HS-5 (cell line): ENCODE data around the gene UBE2D3.
A peak's percentile ranks its signal among the peaks of the same experiment; 100 is the strongest.

Experiments
- DNase-seq: peaks from one replicate; pipeline ENCODE4 v3.0.0-alpha.2; 2012; ENCODE audit warnings: low read depth

Gene UBE2D3

DNA sequence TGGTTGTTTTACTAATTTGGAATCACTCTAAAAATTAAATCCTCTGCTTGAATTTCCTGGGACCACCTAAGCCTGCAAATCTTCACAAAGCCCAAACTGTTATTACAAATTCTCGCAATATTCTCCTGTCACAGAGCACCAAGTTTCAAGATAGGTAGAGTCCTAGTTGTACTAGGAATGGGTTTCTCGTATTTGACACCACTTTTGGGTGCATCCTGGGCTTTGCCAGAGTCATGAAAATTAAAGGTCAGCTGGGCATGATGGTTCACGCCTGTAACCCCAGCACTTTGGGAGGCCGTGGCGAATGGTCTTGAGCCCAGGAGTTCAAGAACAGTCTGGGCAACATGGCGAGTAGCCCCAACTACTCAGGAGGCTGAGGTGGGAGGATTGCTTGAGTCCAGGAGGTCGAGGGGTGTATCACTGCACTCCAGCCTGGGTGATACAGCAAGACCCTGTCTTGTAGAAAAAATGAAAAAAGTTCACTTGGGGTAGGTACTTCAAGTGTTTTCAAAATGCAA lies 36.0 kb downstream of the UBE2D3 start:
- no peak for DNase-seq

GRCh38 chr4:102789317-102789717 lies 38.0 kb downstream of the UBE2D3 start:
- DNase-seq = no peak

DNA sequence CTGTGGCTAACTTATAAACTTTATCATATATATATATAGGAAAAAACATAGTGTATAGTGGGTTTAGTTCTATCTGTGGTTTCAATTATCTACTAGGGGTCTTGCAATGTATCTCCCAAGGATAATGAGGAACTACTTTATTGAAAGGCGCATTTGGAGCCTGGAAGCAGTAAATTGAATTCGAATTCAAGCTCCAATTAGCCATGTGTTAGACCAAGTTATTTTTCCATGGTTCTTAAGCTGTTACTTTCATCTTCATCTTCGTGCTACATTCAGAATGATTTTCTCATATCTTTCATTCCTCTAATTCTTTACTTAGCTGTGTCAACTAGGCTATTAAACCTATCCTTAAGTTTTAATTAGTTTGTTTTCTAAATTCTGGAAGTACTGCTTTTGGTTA lies 39.4 kb downstream of the UBE2D3 start:
- no peak for DNase-seq

GRCh38 chr4:102787096-102787881 lies 40.1 kb downstream of the UBE2D3 start:
- DNase-seq = no peak

- DNase-seq = no peak
These were observed 41.1 kb downstream of the UBE2D3 start for GRCh38 chr4:102786279-102786678.

GRCh38 chr4:102783006-102783405 lies 44.3 kb downstream of the UBE2D3 start:
- DNase-seq = no peak

GRCh38 chr4:102781570-102781969 lies 45.8 kb downstream of the UBE2D3 start:
- no peak for DNase-seq

GRCh38 chr4:102780476-102781144 lies 46.7 kb downstream of the UBE2D3 start:
- no peak for DNase-seq

DNA sequence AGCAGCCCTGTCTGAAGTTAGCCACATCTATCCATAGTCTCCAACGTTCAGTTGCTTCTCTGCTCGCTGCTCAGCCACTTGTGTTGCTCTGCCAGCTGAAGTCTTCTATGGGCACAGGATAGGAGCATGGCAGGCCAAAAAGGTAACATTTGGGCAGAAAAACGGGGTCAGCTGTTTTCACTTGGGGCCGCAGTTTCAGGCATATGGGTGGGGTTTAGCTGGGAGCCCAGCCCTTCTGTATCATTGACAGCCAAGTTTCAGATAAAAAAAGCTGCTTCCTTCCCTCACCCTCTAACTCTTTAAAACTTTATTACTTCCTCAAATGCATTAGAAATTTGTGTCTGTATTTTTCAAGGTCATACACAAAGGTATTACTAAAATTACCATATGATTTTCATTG lies 48.1 kb downstream of the UBE2D3 start:
- DNase-seq = no peak

DNA sequence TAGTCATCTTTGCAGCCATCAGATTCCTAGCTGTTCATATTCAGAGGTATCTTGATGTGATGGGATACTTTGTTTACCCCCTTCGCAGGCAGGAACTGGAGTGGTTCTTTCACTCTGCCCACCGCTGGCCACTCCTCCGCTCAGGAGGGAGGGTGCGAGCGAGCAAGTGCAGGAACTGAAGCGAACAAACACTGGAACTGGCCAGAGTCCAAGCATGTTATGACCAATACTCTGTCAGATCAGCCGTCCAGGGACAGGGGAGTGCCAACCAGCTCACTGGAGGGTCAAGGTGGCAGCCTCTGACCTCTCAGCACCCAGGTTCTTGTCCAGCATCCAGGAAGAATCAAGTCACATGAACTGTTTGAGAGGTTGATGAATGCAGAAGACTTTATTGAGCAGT lies 48.6 kb downstream of the UBE2D3 start:
- no peak for DNase-seq

DNA sequence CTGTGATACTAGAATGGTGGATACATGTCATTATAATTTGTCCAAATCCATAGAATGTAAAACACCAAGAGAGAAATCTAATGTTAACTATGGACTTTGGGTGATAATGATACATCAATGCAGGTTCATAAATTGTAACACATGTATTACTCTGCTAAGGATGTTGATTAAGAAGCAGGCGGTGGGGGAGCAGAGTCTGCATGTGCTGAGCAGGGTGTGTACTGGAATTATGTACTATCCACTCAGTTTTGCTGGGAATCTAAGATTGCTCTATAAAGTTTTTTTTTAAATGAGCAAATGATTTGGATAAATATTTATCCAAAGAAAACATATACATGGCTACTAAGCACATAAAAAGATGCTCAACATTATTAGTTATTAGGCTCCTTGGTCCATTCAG lies 51.5 kb downstream of the UBE2D3 start:
- no peak for DNase-seq

DNA sequence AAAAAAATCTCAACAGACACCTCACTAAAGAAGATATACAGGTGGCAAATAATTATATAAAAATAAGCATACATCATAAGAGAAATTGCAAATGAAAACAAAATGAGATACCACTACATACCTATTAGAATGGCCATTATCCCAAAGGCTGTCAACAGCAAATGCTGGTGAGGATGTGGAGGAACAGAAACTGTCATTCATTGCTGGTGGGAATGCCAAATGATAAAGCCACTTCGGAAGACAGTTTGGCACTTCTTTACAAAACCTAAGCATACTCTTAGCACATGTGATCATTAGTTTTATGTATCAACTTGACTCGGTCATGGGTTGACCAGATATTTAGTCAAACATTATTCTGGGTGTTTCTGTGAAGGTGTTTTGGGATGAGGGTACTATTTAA lies 53.1 kb downstream of the UBE2D3 start:
- no peak for DNase-seq

DNA sequence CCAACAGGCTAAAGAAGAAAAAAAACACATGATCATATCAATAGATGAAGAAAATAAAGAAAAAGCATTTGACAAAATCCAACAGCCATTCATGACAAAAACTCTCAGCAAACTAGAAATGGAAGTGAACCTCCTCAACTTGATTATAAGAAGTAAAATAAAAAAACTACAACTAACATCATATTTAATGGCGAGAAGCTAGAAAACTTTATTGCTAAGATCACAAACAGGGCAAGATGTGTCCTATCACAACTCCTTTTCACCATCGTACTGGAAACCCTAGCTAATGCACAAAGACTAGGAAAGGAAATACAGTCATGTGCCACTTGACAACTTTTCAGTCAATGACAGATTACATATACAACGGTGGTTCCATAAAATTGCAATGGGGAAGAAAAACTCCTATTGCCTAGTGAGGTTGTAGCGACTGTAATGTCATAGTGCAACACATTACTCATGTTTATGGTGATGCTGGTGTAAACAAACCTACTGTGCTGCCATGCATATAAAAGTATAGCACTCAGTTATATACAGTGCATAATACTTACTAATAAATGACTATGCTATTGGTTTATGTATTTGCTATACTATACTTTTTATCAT lies 54.5 kb downstream of the UBE2D3 start:
- DNase-seq = no peak

GRCh38 chr4:102764901-102765300 lies 62.5 kb downstream of the UBE2D3 start:
- no peak for DNase-seq

- DNase-seq = no peak
These were observed 65.4 kb downstream of the UBE2D3 start for GRCh38 chr4:102761906-102762305.

DNA sequence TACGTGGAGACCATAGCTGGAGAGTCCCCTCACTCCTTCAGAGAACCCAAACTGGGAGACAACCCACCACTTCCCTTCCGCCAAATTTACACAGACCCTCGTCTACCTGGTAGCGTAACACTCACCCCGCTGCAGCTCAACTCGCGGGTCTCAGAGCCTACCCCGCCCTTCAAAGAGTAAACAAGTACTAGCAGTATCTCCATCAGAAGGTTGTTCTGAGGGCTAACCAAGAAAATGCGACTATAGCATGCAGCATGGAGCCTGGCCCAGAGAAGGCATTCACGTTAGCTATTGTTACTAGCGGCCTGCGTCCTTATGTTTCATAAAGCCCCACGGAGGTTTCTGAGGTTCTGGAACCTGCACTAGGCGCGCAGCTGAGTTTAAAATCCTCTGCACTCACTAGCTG lies 66.1 kb downstream of the UBE2D3 start:
- no peak for DNase-seq

DNA sequence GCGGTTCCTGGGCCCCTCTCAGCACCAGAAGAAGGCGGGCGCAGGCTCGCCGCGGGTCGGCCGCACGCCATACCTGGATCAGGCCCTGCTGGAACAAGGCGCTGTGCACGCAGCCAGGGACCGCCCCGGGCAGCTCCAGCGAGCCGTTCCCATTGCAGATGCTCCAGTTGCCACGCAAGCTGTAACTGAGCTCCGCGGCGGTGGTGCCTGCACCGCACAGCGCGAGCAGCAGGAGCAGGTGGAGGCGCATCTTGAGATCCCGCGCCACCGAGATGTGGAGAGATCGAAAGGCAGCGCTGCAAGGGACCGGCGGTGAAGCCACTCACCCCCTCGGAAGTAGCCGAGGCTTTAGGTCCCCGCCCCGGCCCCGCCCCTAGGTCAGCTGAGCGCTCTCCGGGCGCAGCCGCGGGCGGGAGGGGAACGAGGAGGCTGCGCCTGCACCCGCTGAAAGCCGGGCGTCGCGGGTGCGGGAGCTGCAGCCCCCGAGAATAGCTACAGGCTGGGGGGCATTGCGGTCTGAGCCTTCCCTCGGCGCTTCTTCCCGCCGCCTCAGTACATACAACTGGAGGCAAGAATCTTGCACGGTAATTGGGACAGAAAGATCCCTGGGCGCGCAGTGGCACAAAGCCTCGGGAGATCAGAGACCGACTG lies 66.6 kb downstream of the UBE2D3 start, which contains the start of gene MANBA:
MANBA (minus strand) TSS at position 324 of the 651 bp plus-strand sequence; CDS start at position 250, 74 bp downstream.
- peak; percentile 34 for DNase-seq

- DNase-seq = peak; percentile 11
These were observed 67.3 kb downstream of the UBE2D3 start for GRCh38 chr4:102759831-102760644.

- no peak for DNase-seq
These were observed 68.8 kb downstream of the UBE2D3 start for GRCh38 chr4:102758241-102759160.

GRCh38 chr4:102757681-102758080 lies 69.7 kb downstream of the UBE2D3 start:
- DNase-seq = no peak
